Measurements from ENCODE around the gene P2RY2.
A peak's percentile ranks its signal among the peaks of the same experiment; 100 is the strongest.

Gene P2RY2

GRCh38 chr11:73218106-73218829, at the start of gene P2RY2:
P2RY2 (plus strand) TSS chr11:73218281; CDS start chr11:73234160, 15,879 bp downstream.
- peak; percentile 31 for DNase-seq

- DNase-seq = no peak
Measured at GRCh38 chr11:73168925-73169579, 49.0 kb upstream of the P2RY2 start.

GRCh38 chr11:73170140-73170539, 47.9 kb upstream of the P2RY2 start:
- no peak for DNase-seq

- no peak for DNase-seq
Measured at GRCh38 chr11:73171436-73172161, 46.5 kb upstream of the P2RY2 start.

GRCh38 chr11:73172992-73173656, 45.0 kb upstream of the P2RY2 start:
- DNase-seq = no peak

GRCh38 chr11:73173755-73174494, 44.2 kb upstream of the P2RY2 start:
- no peak for DNase-seq

- no peak for DNase-seq
Measured at GRCh38 chr11:73174495-73174791, 43.6 kb upstream of the P2RY2 start.

- DNase-seq = no peak
Measured at GRCh38 chr11:73175551-73176144, 42.4 kb upstream of the P2RY2 start.

- DNase-seq = no peak
Measured at GRCh38 chr11:73176145-73176873, 41.8 kb upstream of the P2RY2 start.

GRCh38 chr11:73176874-73177155, 41.3 kb upstream of the P2RY2 start:
- no peak for DNase-seq

GRCh38 chr11:73177380-73177777, 40.7 kb upstream of the P2RY2 start:
- DNase-seq = no peak

GRCh38 chr11:73177778-73178539, 40.1 kb upstream of the P2RY2 start:
- DNase-seq = peak; percentile 82

GRCh38 chr11:73178681-73179080, 39.4 kb upstream of the P2RY2 start:
- no peak for DNase-seq

- no peak for DNase-seq
Measured at GRCh38 chr11:73182824-73183321, 35.2 kb upstream of the P2RY2 start.

- DNase-seq = peak; percentile 62
Measured at GRCh38 chr11:73184953-73185671, 33.0 kb upstream of the P2RY2 start.

- no peak for DNase-seq
Measured at GRCh38 chr11:73185680-73186293, 32.3 kb upstream of the P2RY2 start.

GRCh38 chr11:73186294-73186850, 31.7 kb upstream of the P2RY2 start:
- DNase-seq = no peak

GRCh38 chr11:73186886-73187285, 31.2 kb upstream of the P2RY2 start:
- no peak for DNase-seq

GRCh38 chr11:73187854-73188253, 30.2 kb upstream of the P2RY2 start:
- no peak for DNase-seq

All from activated CD4-positive, alpha-beta T cell treated with anti-CD3 and anti-CD28 coated beads, Interleukin-2, amount 50 U/mL, for 16 hours (primary cell).